ENCODE data around the gene SEMA7A.

- TF ChIP-seq POLR2AphosphoS5 (IDR thresholded peaks at IDR 0.05) (no peak), CTCF (IDR thresholded peaks at IDR 0.05) (no peak), POLR2A (IDR thresholded peaks at IDR 0.05) (no peak)
Measured at GRCh38 chr15:74369084-74369745, 64.5 kb downstream of the SEMA7A start.
